GM23338 (cell line): ENCODE data around the gene GPC6. TPM values are rescaled to one million over a fixed set of nuclear protein-coding genes. Genes with fewer than 3 reads are reported as not detected.

Experiments used
- EZH2 ChIP-seq: fragments of 200-600 bp; sonication (generic); IDR thresholded peaks from one replicate; pipeline ENCODE4 v1.8.0; 2017; ENCODE audit warnings: antibody characterized with exemption, mild to moderate bottlenecking, low read depth; ENCODE audit not compliant: unreplicated experiment
- ZNF114 ChIP-seq: fragments of 250-450 bp; sonication (Bioruptor Pico); IDR thresholded peaks from 2 replicates; pipeline ENCODE4 v1.5.0; 2020; ENCODE audit warnings: mild to moderate bottlenecking, moderate library complexity
- polyA plus RNA-seq: library from polyadenylated mRNA; unstranded; fragments of >200 nt; fragmentation: Nextera tagmentation; extraction: Ambion mirVana; gene quantifications from 2 replicates; pipeline ENCODE4 v1.2.1, GENCODE V29; 2016
- total RNA-seq: library from RNA; depleted of rRNA; stranded (reverse); fragments of >200 nt; shearing (Covaris generic); gene quantifications from 2 replicates; pipeline ENCODE4 v1.2.3, GENCODE V29; 2014
- TF ChIP-seq, protein P1 (sequence below): fragments of 250-450 bp; sonication (Bioruptor Pico); IDR thresholded peaks from 2 replicates; pipeline ENCODE4 v1.5.0; 2020; ENCODE audit warnings: mild to moderate bottlenecking, moderate library complexity
- TF ChIP-seq, protein P2 (sequence below): IDR thresholded peaks from 2 replicates; pipeline ENCODE4 v1.6.1; 2016; ENCODE audit warnings: antibody characterized with exemption
- TF ChIP-seq, protein P3 (sequence below): IDR thresholded peaks from one replicate; pipeline ENCODE4 v1.6.1; 2018; ENCODE audit warnings: antibody characterized with exemption; ENCODE audit not compliant: unreplicated experiment

GPC6 gene
- total and polyA plus RNA-seq, 2 experiments from 2014 or later, result 6.4 to 28.6 TPM

DNA sequence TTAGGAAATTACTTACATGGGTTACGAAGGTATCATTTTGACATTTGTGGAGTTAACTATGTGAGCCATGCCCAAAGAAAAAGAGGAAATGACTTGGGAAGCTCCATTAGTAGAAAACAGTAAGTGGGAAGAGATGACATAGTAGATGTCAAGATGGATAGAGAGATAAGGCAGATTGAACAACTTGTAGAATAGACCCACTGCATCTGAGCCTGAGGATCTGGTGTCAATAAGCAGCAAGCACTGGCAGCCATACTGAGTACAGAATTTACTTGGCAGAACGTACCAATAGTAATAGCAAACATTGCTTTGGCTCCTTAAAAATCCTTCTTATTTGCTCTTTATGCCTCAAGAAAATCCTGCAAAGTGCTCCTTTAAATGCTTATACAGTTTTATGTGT is 203.8 kb downstream of the GPC6 start (continued):
- TF ChIP-seq, protein P1, sequence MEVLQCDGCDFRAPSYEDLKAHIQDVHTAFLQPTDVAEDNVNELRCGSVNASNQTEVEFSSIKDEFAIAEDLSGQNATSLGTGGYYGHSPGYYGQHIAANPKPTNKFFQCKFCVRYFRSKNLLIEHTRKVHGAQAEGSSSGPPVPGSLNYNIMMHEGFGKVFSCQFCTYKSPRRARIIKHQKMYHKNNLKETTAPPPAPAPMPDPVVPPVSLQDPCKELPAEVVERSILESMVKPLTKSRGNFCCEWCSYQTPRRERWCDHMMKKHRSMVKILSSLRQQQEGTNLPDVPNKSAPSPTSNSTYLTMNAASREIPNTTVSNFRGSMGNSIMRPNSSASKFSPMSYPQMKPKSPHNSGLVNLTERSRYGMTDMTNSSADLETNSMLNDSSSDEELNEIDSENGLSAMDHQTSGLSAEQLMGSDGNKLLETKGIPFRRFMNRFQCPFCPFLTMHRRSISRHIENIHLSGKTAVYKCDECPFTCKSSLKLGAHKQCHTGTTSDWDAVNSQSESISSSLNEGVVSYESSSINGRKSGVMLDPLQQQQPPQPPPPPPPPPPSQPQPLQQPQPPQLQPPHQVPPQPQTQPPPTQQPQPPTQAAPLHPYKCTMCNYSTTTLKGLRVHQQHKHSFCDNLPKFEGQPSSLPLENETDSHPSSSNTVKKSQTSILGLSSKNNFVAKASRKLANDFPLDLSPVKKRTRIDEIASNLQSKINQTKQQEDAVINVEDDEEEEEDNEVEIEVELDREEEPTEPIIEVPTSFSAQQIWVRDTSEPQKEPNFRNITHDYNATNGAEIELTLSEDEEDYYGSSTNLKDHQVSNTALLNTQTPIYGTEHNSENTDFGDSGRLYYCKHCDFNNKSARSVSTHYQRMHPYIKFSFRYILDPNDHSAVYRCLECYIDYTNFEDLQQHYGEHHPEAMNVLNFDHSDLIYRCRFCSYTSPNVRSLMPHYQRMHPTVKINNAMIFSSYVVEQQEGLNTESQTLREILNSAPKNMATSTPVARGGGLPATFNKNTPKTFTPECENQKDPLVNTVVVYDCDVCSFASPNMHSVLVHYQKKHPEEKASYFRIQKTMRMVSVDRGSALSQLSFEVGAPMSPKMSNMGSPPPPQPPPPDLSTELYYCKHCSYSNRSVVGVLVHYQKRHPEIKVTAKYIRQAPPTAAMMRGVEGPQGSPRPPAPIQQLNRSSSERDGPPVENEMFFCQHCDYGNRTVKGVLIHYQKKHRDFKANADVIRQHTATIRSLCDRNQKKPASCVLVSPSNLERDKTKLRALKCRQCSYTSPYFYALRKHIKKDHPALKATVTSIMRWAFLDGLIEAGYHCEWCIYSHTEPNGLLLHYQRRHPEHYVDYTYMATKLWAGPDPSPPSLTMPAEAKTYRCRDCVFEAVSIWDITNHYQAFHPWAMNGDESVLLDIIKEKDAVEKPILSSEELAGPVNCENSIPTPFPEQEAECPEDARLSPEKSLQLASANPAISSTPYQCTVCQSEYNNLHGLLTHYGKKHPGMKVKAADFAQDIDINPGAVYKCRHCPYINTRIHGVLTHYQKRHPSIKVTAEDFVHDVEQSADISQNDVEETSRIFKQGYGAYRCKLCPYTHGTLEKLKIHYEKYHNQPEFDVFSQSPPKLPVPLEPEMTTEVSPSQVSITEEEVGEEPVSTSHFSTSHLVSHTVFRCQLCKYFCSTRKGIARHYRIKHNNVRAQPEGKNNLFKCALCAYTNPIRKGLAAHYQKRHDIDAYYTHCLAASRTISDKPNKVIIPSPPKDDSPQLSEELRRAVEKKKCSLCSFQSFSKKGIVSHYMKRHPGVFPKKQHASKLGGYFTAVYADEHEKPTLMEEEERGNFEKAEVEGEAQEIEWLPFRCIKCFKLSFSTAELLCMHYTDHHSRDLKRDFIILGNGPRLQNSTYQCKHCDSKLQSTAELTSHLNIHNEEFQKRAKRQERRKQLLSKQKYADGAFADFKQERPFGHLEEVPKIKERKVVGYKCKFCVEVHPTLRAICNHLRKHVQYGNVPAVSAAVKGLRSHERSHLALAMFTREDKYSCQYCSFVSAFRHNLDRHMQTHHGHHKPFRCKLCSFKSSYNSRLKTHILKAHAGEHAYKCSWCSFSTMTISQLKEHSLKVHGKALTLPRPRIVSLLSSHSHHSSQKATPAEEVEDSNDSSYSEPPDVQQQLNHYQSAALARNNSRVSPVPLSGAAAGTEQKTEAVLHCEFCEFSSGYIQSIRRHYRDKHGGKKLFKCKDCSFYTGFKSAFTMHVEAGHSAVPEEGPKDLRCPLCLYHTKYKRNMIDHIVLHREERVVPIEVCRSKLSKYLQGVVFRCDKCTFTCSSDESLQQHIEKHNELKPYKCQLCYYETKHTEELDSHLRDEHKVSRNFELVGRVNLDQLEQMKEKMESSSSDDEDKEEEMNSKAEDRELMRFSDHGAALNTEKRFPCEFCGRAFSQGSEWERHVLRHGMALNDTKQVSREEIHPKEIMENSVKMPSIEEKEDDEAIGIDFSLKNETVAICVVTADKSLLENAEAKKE, result no peak
- TF ChIP-seq EZH2 (no peak), ZNF114 (CRISPR knock-in tag) (no peak)
- TF ChIP-seq, protein P2, sequence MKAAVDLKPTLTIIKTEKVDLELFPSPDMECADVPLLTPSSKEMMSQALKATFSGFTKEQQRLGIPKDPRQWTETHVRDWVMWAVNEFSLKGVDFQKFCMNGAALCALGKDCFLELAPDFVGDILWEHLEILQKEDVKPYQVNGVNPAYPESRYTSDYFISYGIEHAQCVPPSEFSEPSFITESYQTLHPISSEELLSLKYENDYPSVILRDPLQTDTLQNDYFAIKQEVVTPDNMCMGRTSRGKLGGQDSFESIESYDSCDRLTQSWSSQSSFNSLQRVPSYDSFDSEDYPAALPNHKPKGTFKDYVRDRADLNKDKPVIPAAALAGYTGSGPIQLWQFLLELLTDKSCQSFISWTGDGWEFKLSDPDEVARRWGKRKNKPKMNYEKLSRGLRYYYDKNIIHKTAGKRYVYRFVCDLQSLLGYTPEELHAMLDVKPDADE, result no peak
- TF ChIP-seq, protein P3, sequence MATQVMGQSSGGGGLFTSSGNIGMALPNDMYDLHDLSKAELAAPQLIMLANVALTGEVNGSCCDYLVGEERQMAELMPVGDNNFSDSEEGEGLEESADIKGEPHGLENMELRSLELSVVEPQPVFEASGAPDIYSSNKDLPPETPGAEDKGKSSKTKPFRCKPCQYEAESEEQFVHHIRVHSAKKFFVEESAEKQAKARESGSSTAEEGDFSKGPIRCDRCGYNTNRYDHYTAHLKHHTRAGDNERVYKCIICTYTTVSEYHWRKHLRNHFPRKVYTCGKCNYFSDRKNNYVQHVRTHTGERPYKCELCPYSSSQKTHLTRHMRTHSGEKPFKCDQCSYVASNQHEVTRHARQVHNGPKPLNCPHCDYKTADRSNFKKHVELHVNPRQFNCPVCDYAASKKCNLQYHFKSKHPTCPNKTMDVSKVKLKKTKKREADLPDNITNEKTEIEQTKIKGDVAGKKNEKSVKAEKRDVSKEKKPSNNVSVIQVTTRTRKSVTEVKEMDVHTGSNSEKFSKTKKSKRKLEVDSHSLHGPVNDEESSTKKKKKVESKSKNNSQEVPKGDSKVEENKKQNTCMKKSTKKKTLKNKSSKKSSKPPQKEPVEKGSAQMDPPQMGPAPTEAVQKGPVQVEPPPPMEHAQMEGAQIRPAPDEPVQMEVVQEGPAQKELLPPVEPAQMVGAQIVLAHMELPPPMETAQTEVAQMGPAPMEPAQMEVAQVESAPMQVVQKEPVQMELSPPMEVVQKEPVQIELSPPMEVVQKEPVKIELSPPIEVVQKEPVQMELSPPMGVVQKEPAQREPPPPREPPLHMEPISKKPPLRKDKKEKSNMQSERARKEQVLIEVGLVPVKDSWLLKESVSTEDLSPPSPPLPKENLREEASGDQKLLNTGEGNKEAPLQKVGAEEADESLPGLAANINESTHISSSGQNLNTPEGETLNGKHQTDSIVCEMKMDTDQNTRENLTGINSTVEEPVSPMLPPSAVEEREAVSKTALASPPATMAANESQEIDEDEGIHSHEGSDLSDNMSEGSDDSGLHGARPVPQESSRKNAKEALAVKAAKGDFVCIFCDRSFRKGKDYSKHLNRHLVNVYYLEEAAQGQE, result no peak
